ENCODE measurements around the gene LYPLA2. TPM values are rescaled to one million over a fixed set of nuclear protein-coding genes. Genes with fewer than 3 reads are reported as not detected.

LYPLA2 gene
- total RNA-seq, 1 donor: 36.9 TPM

DNA sequence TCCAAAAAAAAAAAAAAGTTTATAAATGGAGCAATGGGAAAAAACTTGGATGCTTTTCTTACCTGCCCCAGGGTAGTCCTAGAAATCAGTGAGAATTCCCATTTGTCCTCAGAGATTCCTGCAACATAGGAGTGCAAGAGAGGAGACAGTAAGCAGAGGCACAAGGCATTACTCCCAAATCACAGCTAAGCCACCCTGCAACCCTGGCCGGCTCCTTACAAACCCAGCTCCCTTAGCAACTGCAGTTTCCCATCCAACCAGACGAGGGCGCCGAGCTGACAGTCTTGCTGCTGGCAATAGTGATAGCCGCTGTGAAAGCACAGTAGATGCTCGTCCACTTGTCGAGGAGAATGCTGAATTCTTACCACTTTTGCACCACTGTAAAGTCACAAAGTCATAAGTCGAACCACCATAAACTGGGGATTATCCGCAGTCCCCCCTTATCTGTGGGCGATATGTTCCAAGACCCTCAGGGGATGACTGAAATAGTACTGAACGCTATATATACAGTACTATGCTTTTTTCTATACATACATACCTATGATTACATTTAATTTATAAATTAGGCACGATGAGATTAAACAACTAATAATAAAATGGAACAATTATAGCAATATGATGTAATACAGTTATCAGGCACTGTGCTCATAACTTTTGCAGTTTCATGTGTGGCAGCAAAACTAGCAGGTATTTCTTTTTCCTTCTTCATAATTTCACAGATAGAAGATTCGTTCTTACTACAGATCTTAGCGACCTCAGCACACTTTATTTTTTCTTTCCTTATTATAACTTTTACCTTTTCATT, 18.7 kb upstream of the LYPLA2 start:
- Histone ChIP-seq H3K27me3 (ENCODE audit: insufficient read depth, low read length) (no peaks in the 10 kb centered on the region), H3K36me3 (ENCODE audit: insufficient read depth, low read length) (peaks cover 7% of the 10 kb centered on the region), H3K9me3 (ENCODE audit: low read depth, low read length) (no peaks in the 10 kb centered on the region), H3K79me2 (ENCODE audit: insufficient read depth, low read length) (peaks cover 20% of the 10 kb centered on the region), H3K27ac (ENCODE audit: low read depth, low read length) (no peak overlapping the region), H3K4me2 (ENCODE audit: insufficient read depth, low read length) (peak overlapping the region; percentile 70), H3K4me1 (ENCODE audit: insufficient read depth, low read length) (no peaks in the 10 kb centered on the region), H2AFZ (ENCODE audit: low read length) (no peak overlapping the region), H4K20me1 (ENCODE audit: insufficient read depth, low read length) (peaks cover 3% of the 10 kb centered on the region), H3K4me3 (ENCODE audit: insufficient read depth, low read length) (no peak overlapping the region)
- TF ChIP-seq, protein P1, sequence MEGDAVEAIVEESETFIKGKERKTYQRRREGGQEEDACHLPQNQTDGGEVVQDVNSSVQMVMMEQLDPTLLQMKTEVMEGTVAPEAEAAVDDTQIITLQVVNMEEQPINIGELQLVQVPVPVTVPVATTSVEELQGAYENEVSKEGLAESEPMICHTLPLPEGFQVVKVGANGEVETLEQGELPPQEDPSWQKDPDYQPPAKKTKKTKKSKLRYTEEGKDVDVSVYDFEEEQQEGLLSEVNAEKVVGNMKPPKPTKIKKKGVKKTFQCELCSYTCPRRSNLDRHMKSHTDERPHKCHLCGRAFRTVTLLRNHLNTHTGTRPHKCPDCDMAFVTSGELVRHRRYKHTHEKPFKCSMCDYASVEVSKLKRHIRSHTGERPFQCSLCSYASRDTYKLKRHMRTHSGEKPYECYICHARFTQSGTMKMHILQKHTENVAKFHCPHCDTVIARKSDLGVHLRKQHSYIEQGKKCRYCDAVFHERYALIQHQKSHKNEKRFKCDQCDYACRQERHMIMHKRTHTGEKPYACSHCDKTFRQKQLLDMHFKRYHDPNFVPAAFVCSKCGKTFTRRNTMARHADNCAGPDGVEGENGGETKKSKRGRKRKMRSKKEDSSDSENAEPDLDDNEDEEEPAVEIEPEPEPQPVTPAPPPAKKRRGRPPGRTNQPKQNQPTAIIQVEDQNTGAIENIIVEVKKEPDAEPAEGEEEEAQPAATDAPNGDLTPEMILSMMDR (IDR thresholded peaks at IDR 0.05; ENCODE audit: extremely low read depth, low read depth, low read length): peak; percentile 97
- peak; percentile 91 for DNase-seq (ENCODE audit: insufficient read length, low spot score, missing footprints)

DNA sequence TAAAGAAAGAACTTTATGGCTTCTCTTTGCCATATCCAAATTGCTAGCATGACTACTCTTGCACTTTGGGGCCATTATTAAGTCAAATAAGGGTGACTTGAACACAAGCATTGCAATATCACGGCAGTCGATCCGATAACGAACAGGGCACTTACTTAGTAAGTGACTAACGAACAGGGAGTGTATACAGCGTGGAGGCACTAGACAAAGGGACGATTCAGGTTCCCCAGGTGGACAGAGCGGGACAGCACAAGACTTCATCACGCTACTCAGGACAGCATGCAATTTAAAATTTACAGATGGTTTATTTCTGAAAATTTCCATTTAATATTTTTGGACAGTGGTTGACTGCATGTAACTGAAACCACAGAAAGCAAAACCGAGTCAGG, 18.1 kb upstream of the LYPLA2 start:
- DNase-seq (ENCODE audit: insufficient read length, low spot score, missing footprints): no peak
- Histone ChIP-seq H3K36me3 (ENCODE audit: insufficient read depth, low read length) (peaks cover 7% of the 10 kb centered on the region), H3K27ac (ENCODE audit: low read depth, low read length) (no peak overlapping the region), H4K20me1 (ENCODE audit: insufficient read depth, low read length) (peaks cover 3% of the 10 kb centered on the region), H3K9me3 (ENCODE audit: low read depth, low read length) (no peaks in the 10 kb centered on the region), H3K4me2 (ENCODE audit: insufficient read depth, low read length) (peak overlapping the region; percentile 70), H3K27me3 (ENCODE audit: insufficient read depth, low read length) (no peaks in the 10 kb centered on the region), H3K4me1 (ENCODE audit: insufficient read depth, low read length) (no peaks in the 10 kb centered on the region), H3K4me3 (ENCODE audit: insufficient read depth, low read length) (no peak overlapping the region), H3K79me2 (ENCODE audit: insufficient read depth, low read length) (peaks cover 25% of the 10 kb centered on the region), H2AFZ (ENCODE audit: low read length) (no peak overlapping the region)
- TF ChIP-seq, protein P1 (IDR thresholded peaks at IDR 0.05; ENCODE audit: extremely low read depth, low read depth, low read length): no peak

- H3K27me3 ChIP-seq (ENCODE audit: insufficient read depth, low read length): no peaks in the 10 kb centered on the region
- peaks cover 3% of the 10 kb centered on the region for H3K36me3 ChIP-seq (ENCODE audit: insufficient read depth, low read length)
- DNase-seq (ENCODE audit: insufficient read length, low spot score, missing footprints): peak; percentile 51
- TF ChIP-seq, protein P1 (IDR thresholded peaks at IDR 0.05; ENCODE audit: extremely low read depth, low read depth, low read length): no peak
- no peaks in the 10 kb centered on the region for H3K9me3 ChIP-seq (ENCODE audit: low read depth, low read length)
- peaks cover 6% of the 10 kb centered on the region for H3K4me1 ChIP-seq (ENCODE audit: insufficient read depth, low read length)
- peaks cover 39% of the 10 kb centered on the region for H3K79me2 ChIP-seq (ENCODE audit: insufficient read depth, low read length)
- no peak overlapping the region for H3K27ac ChIP-seq (ENCODE audit: low read depth, low read length)
- H2AFZ ChIP-seq (ENCODE audit: low read length): no peak overlapping the region
- no peak overlapping the region for H3K4me3 ChIP-seq (ENCODE audit: insufficient read depth, low read length)
- H4K20me1 ChIP-seq (ENCODE audit: insufficient read depth, low read length): peaks cover 5% of the 10 kb centered on the region
- no peak overlapping the region for H3K4me2 ChIP-seq (ENCODE audit: insufficient read depth, low read length)
These were observed 16.6 kb upstream of the LYPLA2 start for GRCh38 chr1:23774174-23774880.

DNA sequence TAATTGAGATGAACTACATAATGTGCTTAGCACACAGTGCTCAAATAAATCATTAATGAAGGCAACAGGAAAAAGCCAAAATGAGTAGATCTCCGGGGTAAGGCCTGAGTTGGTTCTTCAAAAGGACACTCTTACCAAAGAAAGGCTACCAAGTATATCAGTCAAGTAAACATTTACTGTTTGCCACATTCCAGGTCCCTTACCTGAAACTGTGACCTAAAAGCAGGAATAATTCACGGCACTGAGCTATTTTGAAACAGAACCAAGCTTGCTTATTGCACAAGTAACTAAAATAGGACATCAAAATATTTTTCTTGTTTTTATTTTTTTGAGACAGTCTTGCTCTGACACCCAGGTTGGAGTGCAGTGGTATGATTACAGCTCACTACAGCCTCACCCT, 14.7 kb upstream of the LYPLA2 start:
- Histone ChIP-seq H3K4me1 (ENCODE audit: insufficient read depth, low read length) (peaks cover 18% of the 10 kb centered on the region), H4K20me1 (ENCODE audit: insufficient read depth, low read length) (peaks cover 10% of the 10 kb centered on the region), H3K4me3 (ENCODE audit: insufficient read depth, low read length) (no peak overlapping the region), H3K9me3 (ENCODE audit: low read depth, low read length) (no peaks in the 10 kb centered on the region), H2AFZ (ENCODE audit: low read length) (no peak overlapping the region), H3K36me3 (ENCODE audit: insufficient read depth, low read length) (peaks cover 2% of the 10 kb centered on the region), H3K27me3 (ENCODE audit: insufficient read depth, low read length) (no peaks in the 10 kb centered on the region), H3K4me2 (ENCODE audit: insufficient read depth, low read length) (no peak overlapping the region), H3K79me2 (ENCODE audit: insufficient read depth, low read length) (peaks cover 46% of the 10 kb centered on the region), H3K27ac (ENCODE audit: low read depth, low read length) (no peak overlapping the region)
- no peak for DNase-seq (ENCODE audit: insufficient read length, low spot score, missing footprints)
- TF ChIP-seq, protein P1 (IDR thresholded peaks at IDR 0.05; ENCODE audit: extremely low read depth, low read depth, low read length): no peak
